Mesendoderm (in vitro differentiated cells): Measurements from ENCODE around the gene KCNJ13.

ENCODE experiments used
- DNase-seq: peaks from one replicate; pipeline ENCODE4 v3.0.0; 2013
- H2AK5ac ChIP-seq: 2 replicates; pipeline ENCODE4 v1.6.1; 2013; ENCODE audit warnings: low read length, inconsistent platforms
- H2BK120ac ChIP-seq: 2 replicates; pipeline ENCODE4 v1.6.1; 2013; ENCODE audit warnings: low read depth, mild to moderate bottlenecking, low read length, moderate library complexity, mixed read lengths
- H2BK15ac ChIP-seq: replicated peaks from 2 replicates; pipeline ENCODE4 v1.6.1; 2013; ENCODE audit warnings: low read depth, mild to moderate bottlenecking, moderate library complexity
- H2BK5ac ChIP-seq: 2 replicates; pipeline ENCODE4 v1.6.1; 2013; ENCODE audit warnings: low read length, inconsistent platforms
- H3K18ac ChIP-seq: 2 replicates; pipeline ENCODE4 v1.6.1; 2013; ENCODE audit warnings: mild to moderate bottlenecking, low read length, mixed read lengths
- H3K23ac ChIP-seq: one replicate; pipeline ENCODE4 v1.6.1; 2013; ENCODE audit warnings: low read length
- H3K27ac ChIP-seq: 2 replicates; pipeline ENCODE4 v1.5.1; 2013; ENCODE audit warnings: low read depth, mild to moderate bottlenecking, inconsistent platforms, low read length, moderate library complexity
- H3K27me3 ChIP-seq: 2 replicates; pipeline ENCODE4 v1.6.1; 2013; ENCODE audit warnings: low read length, control low read depth, mild to moderate bottlenecking, inconsistent platforms; ENCODE audit not compliant: insufficient read depth, poor library complexity
- H3K36me3 ChIP-seq: 2 replicates; pipeline ENCODE4 v1.6.1; 2013; ENCODE audit warnings: low read length, inconsistent platforms; ENCODE audit not compliant: control insufficient read depth, insufficient read depth
- H3K4ac ChIP-seq: one replicate; pipeline ENCODE4 v1.6.1; 2013; ENCODE audit warnings: low read depth, mild to moderate bottlenecking, low read length, moderate library complexity
- H3K4me1 ChIP-seq: 2 replicates; pipeline ENCODE4 v1.6.1; 2013; ENCODE audit warnings: low read depth, low read length, inconsistent platforms; ENCODE audit not compliant: control insufficient read depth
- H3K4me2 ChIP-seq: 2 replicates; pipeline ENCODE4 v1.6.1; 2013; ENCODE audit warnings: low read length
- H3K4me3 ChIP-seq: 2 replicates; pipeline ENCODE4 v1.5.1; 2013; ENCODE audit warnings: mild to moderate bottlenecking, low read length
- H3K56ac ChIP-seq: one replicate; pipeline ENCODE4 v1.6.1; 2013; ENCODE audit warnings: low read length
- H3K79me1 ChIP-seq: 2 replicates; pipeline ENCODE4 v1.6.1; 2013; ENCODE audit warnings: low read length, inconsistent platforms
- H3K79me2 ChIP-seq: 2 replicates; pipeline ENCODE4 v1.6.1; 2013; ENCODE audit warnings: mild to moderate bottlenecking, low read length; ENCODE audit not compliant: control insufficient read depth, insufficient read depth
- H3K9ac ChIP-seq: 2 replicates; pipeline ENCODE4 v1.6.1; 2013; ENCODE audit warnings: low read length, inconsistent platforms
- H4K5ac ChIP-seq: one replicate; pipeline ENCODE4 v1.6.1; 2013; ENCODE audit warnings: low read length
- H4K8ac ChIP-seq: one replicate; pipeline ENCODE4 v1.6.1; 2013; ENCODE audit warnings: low read depth, mild to moderate bottlenecking, control low read depth, low read length, moderate library complexity
- WGBS: extraction: QIAGEN DNeasy Blood & Tissue Kit; methylation state at CpG from one replicate; pipeline ENCODE4 v1.1.7; 2013; ENCODE audit warnings: low lambda C conversion rate, missing lambda C conversion rate; ENCODE audit not compliant: insufficient coverage; ENCODE audit errors: extremely low coverage; 5-methylcytosine and 5-hydroxymethylcytosine counted together

KCNJ13 gene

GRCh38 chr2:232767866-232768265, 8.5 kb downstream of the KCNJ13 start:
- H3K79me1 ChIP-seq, result no peaks in the 10 kb centered on the region
- no peak overlapping the region for H3K9ac ChIP-seq
- H3K56ac ChIP-seq, result no peak overlapping the region
- peaks cover 2% of the 10 kb centered on the region for H3K36me3 ChIP-seq
- no peak overlapping the region for H3K4me2 ChIP-seq
- H2BK5ac ChIP-seq, result no peak overlapping the region
- H3K18ac ChIP-seq, result no peak overlapping the region
- H2BK15ac ChIP-seq, result no peak overlapping the region
- no peak for DNase-seq
- H3K4me1 ChIP-seq, result no peaks in the 10 kb centered on the region
- H3K27ac ChIP-seq, result no peak overlapping the region
- H4K5ac ChIP-seq, result no peak overlapping the region
- no peak overlapping the region for H4K8ac ChIP-seq
- no peaks in the 10 kb centered on the region for H3K79me2 ChIP-seq
- H2AK5ac ChIP-seq, result no peak overlapping the region
- H3K27me3 ChIP-seq, result no peaks in the 10 kb centered on the region
- no peak overlapping the region for H2BK120ac ChIP-seq
- no peak overlapping the region for H3K4me3 ChIP-seq
- H3K23ac ChIP-seq, result no peak overlapping the region
- WGBS, result no CpG with 5 or more reads among the region's 1 CpG
- H3K4ac ChIP-seq, result no peak overlapping the region

GRCh38 chr2:232761301-232761907, 15.0 kb downstream of the KCNJ13 start:
- H2BK120ac ChIP-seq, result no peak overlapping the region
- H3K36me3 ChIP-seq, result no peaks in the 10 kb centered on the region
- H2BK15ac ChIP-seq, result no peak overlapping the region
- H3K27ac ChIP-seq, result no peak overlapping the region
- no peak overlapping the region for H3K4ac ChIP-seq
- no CpG with 5 or more reads among the region's 3 CpGs for WGBS
- H3K56ac ChIP-seq, result no peak overlapping the region
- H3K4me2 ChIP-seq, result no peak overlapping the region
- H3K4me3 ChIP-seq, result no peak overlapping the region
- H3K9ac ChIP-seq, result no peak overlapping the region
- no peak overlapping the region for H2BK5ac ChIP-seq
- no peaks in the 10 kb centered on the region for H3K27me3 ChIP-seq
- H4K8ac ChIP-seq, result no peak overlapping the region
- no peak overlapping the region for H3K23ac ChIP-seq
- no peak overlapping the region for H4K5ac ChIP-seq
- H2AK5ac ChIP-seq, result no peak overlapping the region
- H3K79me2 ChIP-seq, result no peaks in the 10 kb centered on the region
- H3K18ac ChIP-seq, result no peak overlapping the region
- H3K79me1 ChIP-seq, result no peaks in the 10 kb centered on the region
- peak; percentile 44 for DNase-seq
- H3K4me1 ChIP-seq, result no peaks in the 10 kb centered on the region

DNA sequence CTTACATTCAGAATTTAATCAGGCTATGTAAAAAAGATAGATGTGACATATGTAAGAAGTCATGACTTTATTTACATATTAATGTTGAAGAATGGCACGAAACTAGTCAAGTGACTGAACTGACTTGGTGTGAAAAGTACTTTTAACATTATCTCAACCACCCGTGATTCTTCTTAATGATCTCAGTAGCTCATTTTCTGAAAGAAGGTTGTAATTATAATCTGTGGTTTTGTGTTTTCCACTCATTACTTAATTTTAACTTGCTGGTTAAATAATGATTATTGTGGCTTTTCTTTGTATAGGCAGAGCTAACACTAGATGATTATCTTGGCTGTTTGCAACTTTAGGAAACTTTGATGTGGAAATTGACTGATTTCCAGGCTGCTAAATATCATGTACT, 18.5 kb downstream of the KCNJ13 start:
- Histone ChIP-seq H4K5ac (no peak overlapping the region), H3K36me3 (no peaks in the 10 kb centered on the region), H3K27ac (no peak overlapping the region), H3K9ac (no peak overlapping the region), H2BK120ac (no peak overlapping the region), H2BK5ac (no peak overlapping the region), H3K4me1 (no peaks in the 10 kb centered on the region), H3K79me2 (no peaks in the 10 kb centered on the region), H3K56ac (no peak overlapping the region), H2AK5ac (no peak overlapping the region), H2BK15ac (no peak overlapping the region), H3K27me3 (no peaks in the 10 kb centered on the region), H3K18ac (no peak overlapping the region), H3K4ac (no peak overlapping the region), H3K4me2 (no peak overlapping the region), H4K8ac (no peak overlapping the region), H3K79me1 (no peaks in the 10 kb centered on the region), H3K4me3 (no peak overlapping the region), H3K23ac (no peak overlapping the region)
- no peak for DNase-seq
- no CpG with 5 or more reads among the region's 2 CpGs for WGBS

GRCh38 chr2:232750135-232750671, 26.2 kb downstream of the KCNJ13 start:
- Histone ChIP-seq H3K36me3 (no peaks in the 10 kb centered on the region), H3K4me1 (no peaks in the 10 kb centered on the region), H3K79me1 (no peaks in the 10 kb centered on the region), H3K4ac (no peak overlapping the region), H3K18ac (no peak overlapping the region), H3K79me2 (no peaks in the 10 kb centered on the region), H3K4me2 (no peak overlapping the region), H2BK5ac (no peak overlapping the region), H2AK5ac (no peak overlapping the region), H2BK120ac (no peak overlapping the region), H2BK15ac (no peak overlapping the region), H3K27me3 (no peaks in the 10 kb centered on the region), H3K56ac (no peak overlapping the region), H3K4me3 (no peak overlapping the region), H3K9ac (no peak overlapping the region), H4K5ac (no peak overlapping the region), H3K23ac (no peak overlapping the region), H4K8ac (no peak overlapping the region), H3K27ac (no peak overlapping the region)
- no peak for DNase-seq
- no CpG with 5 or more reads among the region's 4 CpGs for WGBS

GRCh38 chr2:232749331-232749730, 27.0 kb downstream of the KCNJ13 start:
- Histone ChIP-seq H4K5ac (no peak overlapping the region), H3K36me3 (no peaks in the 10 kb centered on the region)
- WGBS, result 100% methylated on average over 1 of the region's 3 CpGs

GRCh38 chr2:232748038-232748437, 28.3 kb downstream of the KCNJ13 start:
- no peak overlapping the region for H3K4ac ChIP-seq
- H2AK5ac ChIP-seq, result no peak overlapping the region
- no peaks in the 10 kb centered on the region for H3K79me1 ChIP-seq
- no peak overlapping the region for H3K4me3 ChIP-seq
- H3K9ac ChIP-seq, result no peak overlapping the region
- no peak overlapping the region for H3K23ac ChIP-seq
- no peak overlapping the region for H3K4me2 ChIP-seq
- H2BK5ac ChIP-seq, result no peak overlapping the region
- H3K56ac ChIP-seq, result no peak overlapping the region
- DNase-seq, result no peak
- H3K36me3 ChIP-seq, result no peaks in the 10 kb centered on the region
- H3K27ac ChIP-seq, result no peak overlapping the region
- H3K27me3 ChIP-seq, result no peaks in the 10 kb centered on the region
- H2BK15ac ChIP-seq, result no peak overlapping the region
- no peak overlapping the region for H4K5ac ChIP-seq
- no peaks in the 10 kb centered on the region for H3K4me1 ChIP-seq
- H4K8ac ChIP-seq, result no peak overlapping the region
- no CpG with 5 or more reads among the region's 3 CpGs for WGBS
- no peaks in the 10 kb centered on the region for H3K79me2 ChIP-seq
- no peak overlapping the region for H3K18ac ChIP-seq
- H2BK120ac ChIP-seq, result no peak overlapping the region

More at GRCh38 chr2:232749331-232749730, 27.0 kb downstream of the KCNJ13 start:
- no peak overlapping the region for H2BK5ac ChIP-seq
- H3K79me2 ChIP-seq, result no peaks in the 10 kb centered on the region
- no peaks in the 10 kb centered on the region for H3K79me1 ChIP-seq
- H3K9ac ChIP-seq, result no peak overlapping the region
- H3K4me3 ChIP-seq, result no peak overlapping the region
- H3K4me2 ChIP-seq, result no peak overlapping the region
- H2BK15ac ChIP-seq, result no peak overlapping the region
- H3K4me1 ChIP-seq, result no peaks in the 10 kb centered on the region
- H3K27ac ChIP-seq, result no peak overlapping the region
- no peak overlapping the region for H3K4ac ChIP-seq
- H4K8ac ChIP-seq, result no peak overlapping the region
- no peak overlapping the region for H3K23ac ChIP-seq
- no peak overlapping the region for H2BK120ac ChIP-seq
- no peak overlapping the region for H3K18ac ChIP-seq
- no peak overlapping the region for H3K56ac ChIP-seq
- no peaks in the 10 kb centered on the region for H3K27me3 ChIP-seq
- DNase-seq, result no peak
- H2AK5ac ChIP-seq, result no peak overlapping the region
